Activated naive CD4-positive, alpha-beta T cell treated with anti-CD3 and anti-CD28 coated beads for 36 hours (primary cell): Measurements from ENCODE around the gene LAT. TPM values are rescaled to one million over a fixed set of nuclear protein-coding genes. Genes with fewer than 3 reads are reported as not detected.

ENCODE experiments used
- CTCF ChIA-PET: fragments of 350-600 bp; sonication (Branson Sonifier 250); formaldehyde crosslinking; loops from one replicate; lab custom pipeline; 2021; ENCODE audit warnings: antibody characterized with exemption; lab: Charles Lee
- DNase-seq: peaks from one replicate; pipeline ENCODE4 v3.0.0-alpha.2; 2020
- H3K27ac Mint-ChIP-seq: one replicate; pipeline ENCODE4 v1.8.0; 2021; ENCODE audit warnings: mild to moderate bottlenecking, mixed read lengths
- H3K27me3 Mint-ChIP-seq: one replicate; pipeline ENCODE4 v1.8.0; 2021; ENCODE audit warnings: low read depth, mixed read lengths
- H3K36me3 Mint-ChIP-seq: one replicate; pipeline ENCODE4 v1.8.0; 2021; ENCODE audit warnings: low read depth, mixed read lengths
- H3K4me1 Mint-ChIP-seq: one replicate; pipeline ENCODE4 v1.8.0; 2021; ENCODE audit warnings: low read depth, mixed read lengths
- H3K4me3 Mint-ChIP-seq: one replicate; pipeline ENCODE4 v1.8.0; 2021; ENCODE audit warnings: mild to moderate bottlenecking, moderate library complexity, mixed read lengths
- H3K9me3 Mint-ChIP-seq: one replicate; pipeline ENCODE4 v1.8.0; 2021; ENCODE audit warnings: mixed read lengths
- intact Hi-C: fragments of 100-400 bp; cut with micrococcal nuclease; formaldehyde crosslinking; loops from one replicate; pipeline ENCODE4 v1.15.1; 2023
- total RNA-seq, 2 experiments: library from RNA; stranded (reverse); gene quantifications; one replicate each; pipeline ENCODE4 v1.2.3, GENCODE V29; 2021

The LAT gene
- total RNA-seq, 2 experiments from 2014 or later: 122 to 128 TPM

DNA sequence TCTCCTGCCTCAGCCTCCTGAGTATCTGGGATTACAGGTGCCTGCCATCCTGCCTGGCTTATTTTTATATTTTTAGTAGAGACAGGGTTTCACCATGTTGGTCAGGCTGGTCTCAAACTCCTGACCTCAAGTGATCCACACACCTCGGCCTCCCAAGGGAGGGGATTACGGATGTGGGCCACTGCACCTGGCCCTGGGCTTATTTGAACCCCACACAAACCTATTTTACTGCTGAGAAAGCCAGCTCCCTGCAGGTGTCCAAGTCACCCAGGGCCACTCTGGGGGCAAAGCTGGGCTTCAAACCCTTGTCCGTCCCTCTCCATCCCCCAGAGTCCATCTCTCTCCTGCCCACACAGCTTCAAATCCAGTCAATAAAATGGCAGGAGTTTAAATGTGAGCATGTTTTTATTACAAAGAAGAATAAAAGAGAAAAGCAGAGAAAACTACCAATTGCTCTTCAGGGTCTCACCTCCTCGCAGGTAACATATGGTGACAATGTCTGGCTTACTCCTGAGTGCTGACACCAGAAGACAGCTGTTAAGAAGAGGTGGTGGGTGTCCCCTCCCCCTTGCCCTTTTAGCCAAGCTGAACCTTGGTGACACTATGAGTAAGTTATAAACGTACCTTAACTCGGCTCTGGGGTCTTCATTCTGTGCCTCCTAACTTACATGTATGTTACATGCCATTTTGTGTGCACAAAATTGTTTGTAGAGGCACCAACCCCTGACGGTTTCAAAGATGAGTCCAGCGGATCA is 45.4 kb downstream of the LAT start:
- no peak overlapping the region for H3K27ac Mint-ChIP-seq
- peaks cover 36% of the 10 kb centered on the region for H3K4me1 Mint-ChIP-seq
- no peak overlapping the region for H3K4me3 Mint-ChIP-seq
- no peaks in the 10 kb centered on the region for H3K27me3 Mint-ChIP-seq
- CTCF ChIA-PET: interaction anchor here (1.1 to 2.9 kb wide), 2 partner anchors 9 to 56 kb away, joined by 3 to 9 read pairs; partner anchors contain the start of gene SPNS1
- H3K36me3 Mint-ChIP-seq: no peaks in the 10 kb centered on the region
- no peak for DNase-seq
- no peaks in the 10 kb centered on the region for H3K9me3 Mint-ChIP-seq
- intact Hi-C loops: no loop called here

Other genes with a start within 250 kb of the LAT start
- 1 to 10 TPM in 1 of 2 experiments, under 1 TPM in 1; 0.91 to 1.1 TPM for gene NPIPB9, start 233.3 kb upstream of the LAT start, total RNA-seq
- gene ATXN2L, start 162.1 kb upstream of the LAT start, total RNA-seq: 100 to 1,000 TPM; 392 to 408 TPM
- gene TUFM, start 138.7 kb upstream of the LAT start, total RNA-seq: 100 to 1,000 TPM; 276 to 289 TPM
- 10 to 100 TPM; 28.4 to 33.9 TPM for gene SH2B1, start 121.2 kb upstream of the LAT start, total RNA-seq
- gene ATP2A1, start 106.6 kb upstream of the LAT start, total RNA-seq: 1 to 10 TPM; 4.2 to 5.3 TPM
- gene RABEP2, start 59.8 kb upstream of the LAT start, total RNA-seq: 10 to 100 TPM; 11.6 to 14.0 TPM
- gene CD19, start 53.1 kb upstream of the LAT start, total RNA-seq: under 1 TPM; 0.19 to 0.22 TPM
- gene NFATC2IP, start 34.1 kb upstream of the LAT start, total RNA-seq: 10 to 100 TPM; 55.5 to 58.9 TPM
- 10 to 100 TPM; 10.3 to 10.5 TPM for gene SPNS1, start 10.3 kb upstream of the LAT start, total RNA-seq